H1 (cell line): ENCODE results near the gene ITIH4. TPM values are rescaled to one million over a fixed set of nuclear protein-coding genes. Genes with fewer than 3 reads are reported as not detected.

Experiments used
- BACH1 ChIP-seq: IDR thresholded peaks from 2 replicates; pipeline ENCODE4 v1.6.1; 2012; ENCODE audit warnings: low read length, improper control_type of control experiment
- CTBP2 ChIP-seq: IDR thresholded peaks from 2 replicates; pipeline ENCODE4 v1.7.0; 2011; ENCODE audit warnings: borderline replicate concordance, mild to moderate bottlenecking, moderate library complexity, mixed read lengths, low read length; ENCODE audit not compliant: insufficient read depth, insufficient read length
- CTCF ChIP-seq, 3 experiments: IDR thresholded peaks; 1 replicate in 2 of 3; 2 replicates in 1 of 3; pipeline versions ENCODE4 v1.5.1 to v1.6.1; 2011; ENCODE audit warnings: low read length in 3 of 3, mild to moderate bottlenecking in 3 of 3, inconsistent platforms in 2 of 3, low read depth in 1 of 3, moderate library complexity in 1 of 3; ENCODE audit not compliant: insufficient read depth in 1 of 3; ENCODE audit errors: control extremely low read depth in 1 of 3
- EZH2 ChIP-seq: fragments of 200-600 bp; sonication (generic); IDR thresholded peaks from 2 replicates; pipeline ENCODE4 v1.7.1; 2012; ENCODE audit warnings: low read depth, mild to moderate bottlenecking, moderate library complexity, low read length, inconsistent platforms; ENCODE audit not compliant: severe bottlenecking
- HDAC6 ChIP-seq: IDR thresholded peaks from one replicate; pipeline ENCODE4 v1.7.1; 2012; ENCODE audit warnings: low read depth, mild to moderate bottlenecking, inconsistent platforms, low read length, moderate library complexity
- KDM4A ChIP-seq: IDR thresholded peaks from one replicate; pipeline ENCODE4 v1.7.1; 2012; ENCODE audit warnings: low read depth, mild to moderate bottlenecking, moderate library complexity, low read length, inconsistent platforms; ENCODE audit not compliant: severe bottlenecking
- PHF8 ChIP-seq: fragments of 200-600 bp; sonication (generic); conservative IDR thresholded peaks from 2 replicates; pipeline ENCODE4 v1.7.1; 2012; ENCODE audit warnings: low read depth, mild to moderate bottlenecking, inconsistent platforms, low read length, moderate library complexity
- YY1 ChIP-seq: IDR thresholded peaks from 2 replicates; pipeline ENCODE4 v1.6.1; 2011; ENCODE audit warnings: low read depth, mild to moderate bottlenecking, low read length
- polyA plus RNA-seq, 7 experiments: library from polyadenylated mRNA; depleted of rRNA in 3 of 7; stranded (reverse) in 5 of 7; unstranded in 2 of 7; fragments of >200 nt in 5 of 7; fragments of 200-250 nt in 2 of 7; gene quantifications; 1 replicate in 5 of 7; 2 replicates in 1 of 7; 4 replicates in 1 of 7; pipeline versions ENCODE4 v1.2.1 to v1.2.3, GENCODE V29; 2011 to 2013; ENCODE audit warnings: missing spikeins in 2 of 7, mixed read lengths in 2 of 7
- total RNA-seq: library from RNA; stranded (reverse); fragmentation: NEBNext Ultra II Directional; extraction: Animal tissue kit (Norgen Biotek cat#: 25700); gene quantifications from 2 replicates; pipeline ENCODE4 v1.2.1, GENCODE V29; 2021

ITIH4 gene
- total and polyA plus RNA-seq, 2 of the 8 experiments (the other 6 are each of a cell fraction or from before 2014, with no cell fraction given): 3.4 to 3.7 TPM

GRCh38 chr3:52777959-52778805 is 52.3 kb downstream of the ITIH4 start (continued):
- TF ChIP-seq KDM4A (no peak), EZH2 (no peak), PHF8 (no peak), HDAC6 (no peak), CTCF (IDR thresholded peaks at IDR 0.05; ENCODE audit: control extremely low read depth in 1 of 3, insufficient read depth in 1 of 3, low read depth in 1 of 3, low read length in 3 of 3) (no peak), BACH1 (no peak), CTBP2 (no peak), YY1 (no peak)
